Left renal pelvis (tissue), 4 donors: ENCODE results near the gene BORCS8. TPM values are rescaled to one million over a fixed set of nuclear protein-coding genes. Genes with fewer than 3 reads are reported as not detected.

ENCODE experiments used
- polyA plus RNA-seq, 4 donors: library from polyadenylated mRNA; unstranded; fragments of 120-200 nt; gene quantifications; one replicate each; pipeline ENCODE4 v1.2.1, GENCODE V29; 2013; ENCODE audit not compliant: insufficient read length in 4 of 4

The BORCS8 gene
- polyA plus RNA-seq, 4 donors, result 13.3 to 24.9 (median 14.0) TPM

Other genes starting within 250 kb of the BORCS8 start
- 100 to 1,000 TPM in 2 of 4 donors, 10 to 100 TPM in 2; 78.4 to 133 (median 90.7) TPM for gene SUGP2, start 158.6 kb downstream of the BORCS8 start, polyA plus RNA-seq
- gene ARMC6, start 158.5 kb downstream of the BORCS8 start, polyA plus RNA-seq, result 10 to 100 TPM; 29.8 to 44.4 (median 35.1) TPM
- gene SLC25A42, start 128.2 kb downstream of the BORCS8 start, polyA plus RNA-seq, result 10 to 100 TPM; 13.0 to 26.7 (median 16.8) TPM
- 10 to 100 TPM; 17.6 to 44.6 (median 27.1) TPM for gene TMEM161A, start 53.7 kb downstream of the BORCS8 start, polyA plus RNA-seq
- gene MEF2B, start 21.9 kb downstream of the BORCS8 start, polyA plus RNA-seq, result 1 to 10 TPM; 1.2 to 3.3 (median 1.6) TPM
- 10 to 100 TPM; 35.3 to 95.2 (median 58.2) TPM for gene RFXANK, start 106 bp upstream of the BORCS8 start, polyA plus RNA-seq
- gene NR2C2AP, start 11.3 kb upstream of the BORCS8 start, polyA plus RNA-seq, result 10 to 100 TPM; 10.3 to 16.0 (median 13.3) TPM
- under 1 TPM; 0.04 to 0.14 (median 0.06) TPM for gene NCAN, start 19.8 kb upstream of the BORCS8 start, polyA plus RNA-seq
- 1 to 10 TPM in 3 of 4 donors, under 1 TPM in 1; 0.87 to 3.8 (median 2.5) TPM for gene TM6SF2, start 81.1 kb upstream of the BORCS8 start, polyA plus RNA-seq
- 10 to 100 TPM; 34.7 to 63.1 (median 56.2) TPM for gene SUGP1, start 128.4 kb upstream of the BORCS8 start, polyA plus RNA-seq
- 10 to 100 TPM; 37.2 to 82.5 (median 49.6) TPM for gene MAU2, start 128.7 kb upstream of the BORCS8 start, polyA plus RNA-seq
- 10 to 100 TPM; 38.3 to 53.4 (median 48.4) TPM for gene GATAD2A, start 213.5 kb upstream of the BORCS8 start, polyA plus RNA-seq